NCI-H2227 (cell line): ENCODE data around the gene DROSHA.
"Not testable (repeated sequence)": the region's sequence is repeated elsewhere in the genome, so short reads cannot be mapped to it uniquely, and the experiment has no call there.

Experiments
- DNase-seq: peaks from one replicate; lab custom pipeline; 2025; ENCODE audit not compliant: unreplicated experiment; lab: John Stamatoyannopoulos, UW

The DROSHA gene

DNA sequence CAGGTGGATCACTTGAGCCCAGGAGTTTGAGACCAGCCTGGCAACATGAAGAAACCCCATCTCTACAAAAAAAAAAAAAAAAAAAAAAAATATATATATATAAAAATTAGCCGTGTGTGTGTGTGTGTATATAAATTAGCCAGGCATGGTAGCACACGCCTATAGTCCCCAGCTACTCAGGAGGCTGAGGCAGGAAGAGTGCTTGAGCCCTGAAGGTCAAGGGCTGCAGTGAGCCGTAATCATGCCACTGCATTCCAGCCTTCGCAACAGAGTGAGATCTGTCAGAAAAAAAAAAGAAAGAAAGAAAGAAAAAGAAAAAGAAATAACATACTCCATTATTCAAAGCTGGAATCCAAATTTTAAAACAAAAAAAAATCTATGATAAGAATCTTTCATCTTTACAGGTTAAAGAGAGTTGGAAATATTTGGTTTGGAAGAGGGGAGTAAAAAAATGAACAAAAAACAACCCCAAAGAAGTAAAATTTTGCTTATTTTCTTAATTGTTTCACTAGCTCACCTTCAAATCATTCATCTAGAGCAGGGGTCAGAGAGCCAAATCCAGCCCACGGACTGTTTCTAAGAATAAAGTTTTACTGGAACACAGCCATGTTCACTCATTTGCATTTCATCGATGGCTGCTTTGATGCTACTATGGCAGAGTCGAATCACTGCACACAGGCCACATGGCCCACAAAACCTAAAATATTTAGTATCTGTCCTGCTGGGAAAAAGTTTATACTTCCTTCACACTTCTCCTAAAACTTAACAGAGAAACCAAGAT is 109.9 kb downstream of the DROSHA start:
- DNase-seq, result peak; percentile 20

DNA sequence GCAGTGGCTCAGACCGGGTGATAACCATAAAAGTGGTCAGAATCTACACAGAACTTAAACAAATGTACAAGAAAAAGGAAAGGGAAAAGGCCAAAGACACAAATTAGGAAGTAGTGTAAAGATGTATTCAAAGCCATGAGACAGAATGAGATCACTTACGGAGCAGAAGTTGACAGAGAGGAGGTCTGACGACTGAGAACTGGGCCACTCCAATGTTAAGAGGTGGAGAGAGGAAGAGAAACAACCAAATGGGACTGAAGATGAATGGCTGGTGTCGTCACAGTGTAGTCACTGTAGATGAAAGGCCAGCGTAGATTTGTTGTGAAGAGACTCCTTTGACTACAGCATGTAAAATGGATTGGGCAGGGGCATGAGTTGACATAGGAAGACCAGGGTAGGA is 114.4 kb downstream of the DROSHA start:
- DNase-seq, result no peak

DNA sequence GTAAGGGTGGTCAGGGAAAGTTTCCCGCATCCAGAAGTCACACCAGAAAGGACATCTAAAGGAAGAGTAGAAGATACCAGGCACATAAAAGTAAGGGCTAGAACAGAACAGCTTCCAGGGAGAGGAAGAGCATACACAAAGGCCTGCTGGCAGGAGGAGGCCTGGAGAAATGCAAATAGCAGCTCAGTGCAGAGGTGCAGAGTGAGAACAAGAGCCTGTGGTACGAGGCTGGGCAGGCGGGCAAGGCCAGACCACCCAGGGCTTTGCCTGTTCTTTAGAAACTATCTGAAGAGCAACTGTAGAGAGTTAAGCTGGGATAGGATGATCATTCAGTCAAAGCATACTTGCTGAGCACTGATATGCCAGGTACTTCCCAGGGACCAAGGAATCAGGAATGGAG is 115.3 kb downstream of the DROSHA start:
- DNase-seq, result no peak

DNA sequence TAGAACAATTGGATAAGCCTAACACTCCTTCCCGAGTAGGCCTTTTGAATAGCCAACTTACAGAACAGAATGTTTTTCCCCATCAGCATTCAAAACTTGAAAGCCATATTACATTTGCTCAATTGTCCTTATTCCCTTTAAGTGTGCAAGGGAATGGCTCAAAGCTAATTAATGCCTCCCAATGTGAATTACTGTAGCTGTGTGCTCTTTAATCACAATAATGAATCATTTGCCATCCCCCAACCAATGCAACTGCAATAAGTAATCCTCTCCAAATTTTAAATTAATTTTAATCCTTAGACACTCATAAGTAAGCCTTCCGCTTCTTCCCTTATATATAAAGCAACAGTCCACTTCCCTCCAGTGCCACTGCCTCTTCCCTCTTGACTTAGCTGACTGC is 115.9 kb downstream of the DROSHA start:
- no peak for DNase-seq

GRCh38 chr5:31415009-31415923 is 116.6 kb downstream of the DROSHA start:
- peak; percentile 81 for DNase-seq

GRCh38 chr5:31413030-31413812 is 118.7 kb downstream of the DROSHA start:
- DNase-seq, result no peak

DNA sequence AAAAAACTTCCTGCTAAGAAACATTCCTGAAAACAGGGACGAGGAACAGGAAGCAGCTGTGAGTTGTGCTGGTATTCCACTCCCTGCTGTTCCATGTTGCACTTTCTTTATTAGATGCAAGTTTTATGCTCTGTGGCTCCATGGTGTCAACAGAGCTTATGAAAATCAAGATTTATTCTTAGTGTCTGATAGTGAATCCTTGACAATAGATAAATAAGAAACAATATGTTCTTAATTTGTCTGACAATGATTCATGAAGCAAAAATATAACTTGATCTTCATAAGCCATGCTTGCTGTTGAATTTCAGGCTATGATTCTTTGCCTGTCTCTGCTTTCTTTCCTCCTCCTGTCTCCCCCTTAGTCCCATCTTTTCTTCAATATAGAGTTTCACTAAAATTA is 119.6 kb downstream of the DROSHA start:
- DNase-seq, result no peak

DNA sequence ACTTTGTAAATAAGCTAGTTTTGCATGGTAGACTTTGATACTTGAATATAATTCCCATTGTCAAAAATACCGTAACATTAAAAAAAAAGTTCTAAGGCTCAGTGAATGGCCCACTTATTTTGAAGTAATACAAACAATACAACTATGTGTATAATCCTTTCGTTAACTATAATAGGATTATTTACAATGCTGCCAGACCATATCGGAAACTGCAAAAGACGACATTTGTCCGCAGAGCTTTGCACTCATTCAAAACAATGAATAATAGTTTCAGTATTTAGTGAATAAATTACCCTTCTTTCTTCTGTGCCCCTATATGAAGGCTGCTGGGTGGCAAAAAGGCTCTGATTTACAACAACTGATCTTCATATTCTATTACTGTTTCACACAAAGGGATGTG is 121.8 kb downstream of the DROSHA start:
- no peak for DNase-seq

GRCh38 chr5:31408814-31409213 is 123.1 kb downstream of the DROSHA start:
- DNase-seq, result no peak

DNA sequence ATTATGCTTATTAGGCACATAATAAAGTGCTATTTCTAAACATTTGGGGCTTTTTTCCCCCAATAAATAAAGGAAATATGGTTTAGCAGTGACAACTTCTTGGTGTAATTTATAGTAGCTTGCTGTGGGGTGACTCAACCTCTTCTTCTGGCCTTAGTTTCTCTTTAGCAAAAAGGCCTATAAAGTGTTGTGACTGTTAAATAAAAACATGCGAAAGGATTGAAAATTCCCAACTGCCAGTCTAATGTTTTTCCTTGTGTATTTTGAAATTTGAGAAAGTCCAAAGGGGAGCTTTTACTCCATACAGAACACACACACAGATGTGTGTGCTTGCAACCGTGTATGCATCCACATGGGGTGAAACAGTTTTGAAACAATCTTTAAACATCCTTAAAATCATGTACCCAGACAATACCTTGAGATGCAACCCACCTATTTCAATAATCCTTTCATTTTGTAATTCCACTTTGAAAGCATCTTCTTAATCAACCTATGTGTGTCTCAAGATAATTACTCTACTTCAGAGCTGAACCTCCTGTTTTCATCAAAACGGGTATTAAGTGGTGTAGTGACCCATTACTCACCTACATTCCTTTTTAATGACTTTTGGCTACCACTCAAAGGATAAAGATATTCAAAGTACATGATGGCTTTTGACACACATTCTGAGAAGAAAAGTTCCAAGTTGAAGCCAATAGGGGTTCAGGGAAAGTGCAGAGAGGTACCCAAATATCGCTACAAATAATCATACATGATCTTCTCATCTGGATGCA is 123.8 kb downstream of the DROSHA start:
- no peak for DNase-seq

DNA sequence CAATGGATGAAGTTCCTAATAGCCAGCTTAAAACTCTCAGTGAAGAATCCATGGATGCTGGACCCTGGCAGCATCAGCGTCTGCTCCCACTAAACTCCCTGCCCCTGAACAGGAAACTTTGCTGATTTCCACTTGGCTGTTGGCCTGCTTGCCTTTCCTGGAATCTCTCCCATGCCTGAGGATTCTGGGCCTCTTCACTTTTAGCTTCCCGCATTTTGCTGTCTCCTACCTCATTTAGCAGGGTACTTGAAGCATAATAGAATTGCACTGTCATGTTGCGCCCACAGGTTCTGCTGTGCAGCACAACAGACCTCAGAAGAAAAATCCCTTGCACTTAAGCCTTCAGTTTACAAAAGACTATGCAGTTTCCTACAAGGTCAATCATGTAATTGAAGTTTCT is 127.6 kb downstream of the DROSHA start:
- DNase-seq, result peak; percentile 19

- no peak for DNase-seq
Measured at GRCh38 chr5:31401691-31402090, 130.2 kb downstream of the DROSHA start.

DNA sequence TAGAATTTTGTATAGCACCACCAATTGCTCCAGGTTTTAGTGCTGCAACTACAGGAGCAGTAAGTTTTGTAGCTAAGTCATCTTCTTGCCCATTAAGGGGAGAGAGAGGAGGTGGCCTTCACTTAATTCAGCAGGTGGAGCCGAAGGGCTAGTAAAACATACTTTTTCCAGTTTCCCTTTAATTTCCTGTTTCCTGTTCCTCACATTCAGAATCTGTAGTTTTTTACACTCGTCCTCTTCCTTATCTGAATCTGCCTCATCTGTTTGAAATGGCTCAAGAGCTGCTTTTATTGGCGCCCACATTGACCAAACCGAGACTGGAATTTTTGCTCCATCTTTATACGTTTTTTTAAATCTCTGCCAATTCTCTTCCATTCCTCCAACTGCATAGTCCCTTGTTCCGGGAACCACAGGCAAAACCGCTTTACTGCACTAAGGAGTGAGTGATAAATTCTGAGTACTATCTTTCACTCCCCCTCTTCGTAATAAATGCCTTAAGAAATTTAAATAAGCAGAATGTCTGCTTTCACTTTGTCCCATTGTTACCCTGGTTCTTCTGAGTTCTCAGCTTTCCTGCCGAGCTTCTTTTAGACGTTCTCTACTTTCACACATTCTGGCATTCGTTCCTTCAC is 133.9 kb downstream of the DROSHA start:
- no peak for DNase-seq

GRCh38 chr5:31396611-31397295 is 135.1 kb downstream of the DROSHA start:
- no peak for DNase-seq

DNA sequence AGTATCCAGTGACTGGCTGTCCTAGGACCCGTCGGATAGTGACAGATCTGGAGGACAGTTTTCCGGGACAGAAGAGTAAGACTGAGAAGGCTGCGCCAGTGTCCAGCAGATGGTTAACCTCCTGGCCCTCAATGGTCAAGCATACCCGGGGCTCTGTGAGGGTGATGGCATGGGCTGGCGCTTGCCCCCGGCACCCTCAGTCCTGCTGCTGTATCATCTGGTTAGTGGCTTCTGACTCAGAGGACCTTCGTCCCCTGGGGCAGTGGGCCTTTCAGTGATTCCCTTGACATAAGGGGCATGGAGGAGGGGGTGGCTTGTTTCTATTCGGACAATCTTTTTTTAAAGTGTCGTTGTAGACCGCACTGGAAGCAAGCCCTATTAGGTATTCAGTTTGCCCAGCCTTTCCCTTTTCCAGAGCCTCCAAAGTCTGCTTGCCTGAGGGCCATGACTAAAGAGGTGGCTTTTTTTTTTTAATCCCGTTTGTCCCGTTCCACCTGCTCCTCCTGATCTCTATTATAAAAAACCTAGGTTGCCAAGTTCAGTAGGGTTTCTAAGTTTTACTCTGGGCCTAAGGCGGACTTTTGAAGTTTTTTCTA is 136.3 kb downstream of the DROSHA start:
- DNase-seq, result not testable (repeated sequence)

DNA sequence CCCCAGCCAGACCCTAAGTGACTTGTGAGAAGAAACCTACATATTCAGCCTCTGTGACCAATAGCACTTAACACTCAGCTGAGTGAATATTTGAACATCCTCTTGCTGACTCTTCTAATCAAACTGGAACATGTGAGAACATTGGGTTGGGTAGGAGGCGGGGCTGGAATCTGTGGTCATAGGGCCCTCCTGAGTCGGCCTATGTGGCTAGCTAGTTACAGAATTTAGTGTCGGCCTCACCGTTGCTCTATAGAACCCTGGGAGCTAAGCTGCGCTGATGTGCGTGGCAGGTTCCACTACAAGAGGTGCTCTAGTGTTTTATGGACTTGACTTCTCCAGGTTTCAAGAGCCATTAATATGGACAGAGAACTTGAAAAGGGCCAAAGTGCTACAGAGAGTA is 138.8 kb downstream of the DROSHA start:
- no peak for DNase-seq

- DNase-seq, result no peak
Measured at GRCh38 chr5:31392061-31392460, 139.8 kb downstream of the DROSHA start.

GRCh38 chr5:31390256-31390655 is 141.6 kb downstream of the DROSHA start:
- DNase-seq, result no peak
